Loucy (cell line): ENCODE data around the gene MOSMO.

Experiments used
- CTCF ChIP-seq: fragments of 200-600 bp; sonication (generic); conservative IDR thresholded peaks from 2 replicates; pipeline ENCODE4 v1.5.1; 2014; ENCODE audit warnings: mild to moderate bottlenecking, antibody characterized with exemption, low read length
- EZH2phosphoT487 ChIP-seq: fragments of 200-600 bp; IDR thresholded peaks from 2 replicates; pipeline ENCODE4 v1.6.1; 2018; ENCODE audit warnings: antibody characterized with exemption, mild to moderate bottlenecking, moderate library complexity, borderline replicate concordance

DNA sequence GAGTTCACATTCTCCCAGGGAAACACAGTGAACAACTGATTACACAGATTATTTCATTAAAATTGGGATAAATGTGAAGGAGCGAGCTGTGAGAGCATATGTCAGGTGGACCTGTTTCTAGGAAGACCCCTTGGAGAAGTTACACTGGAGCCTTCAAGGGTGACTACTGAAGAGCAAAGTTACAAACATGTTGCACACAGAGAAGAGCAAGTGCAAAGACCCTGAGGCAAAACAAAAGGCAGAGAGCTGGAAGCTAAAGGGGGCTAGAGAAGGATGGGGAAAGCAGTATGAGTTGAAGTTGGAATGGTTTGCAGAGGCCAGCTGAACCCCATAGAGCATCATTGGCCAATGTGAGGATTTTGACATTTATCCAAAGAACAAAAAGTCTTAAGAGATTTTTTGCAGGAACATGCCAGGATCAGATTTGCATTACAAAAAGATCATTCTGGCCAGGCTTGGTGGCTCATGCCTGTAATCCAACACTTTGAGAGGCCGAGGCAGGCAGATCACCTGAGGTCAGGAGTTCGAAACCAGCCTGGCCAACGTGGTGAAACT lies 21.1 kb upstream of the MOSMO start:
- no peak for TF ChIP-seq CTCF
- TF ChIP-seq EZH2phosphoT487, result no peak
